HG03060 (cell line): ENCODE data around the gene IRF2BPL.
A peak's percentile ranks its signal among the peaks of the same experiment; 100 is the strongest.

Experiments
- ATAC-seq: cut with Tn5 transposase; IDR thresholded peaks from one replicate; pipeline ENCODE4 v1.9.1; 2021; ENCODE audit warnings: low read depth, moderate number of reproducible peaks; ENCODE audit not compliant: unreplicated experiment

Gene IRF2BPL

DNA sequence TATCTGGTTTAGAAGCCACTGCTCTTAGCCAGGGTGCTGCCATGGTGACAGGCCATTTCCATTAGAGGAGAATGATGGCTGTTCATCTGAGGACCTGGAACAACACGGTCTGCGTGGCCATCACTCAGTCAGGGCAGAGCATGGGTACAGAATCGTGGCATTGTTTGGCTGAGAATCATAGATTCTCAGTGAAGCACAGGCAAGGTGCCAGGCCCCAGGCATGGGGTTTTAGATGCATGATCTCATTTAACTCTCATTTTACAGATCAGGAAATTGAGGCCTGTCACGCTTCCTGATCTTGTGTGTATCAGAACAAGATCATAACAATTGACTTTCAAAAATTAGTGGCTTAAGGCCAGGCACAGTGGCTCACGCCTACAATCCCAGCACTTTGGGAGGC is 26.8 kb upstream of the IRF2BPL start:
- ATAC-seq: no peak

DNA sequence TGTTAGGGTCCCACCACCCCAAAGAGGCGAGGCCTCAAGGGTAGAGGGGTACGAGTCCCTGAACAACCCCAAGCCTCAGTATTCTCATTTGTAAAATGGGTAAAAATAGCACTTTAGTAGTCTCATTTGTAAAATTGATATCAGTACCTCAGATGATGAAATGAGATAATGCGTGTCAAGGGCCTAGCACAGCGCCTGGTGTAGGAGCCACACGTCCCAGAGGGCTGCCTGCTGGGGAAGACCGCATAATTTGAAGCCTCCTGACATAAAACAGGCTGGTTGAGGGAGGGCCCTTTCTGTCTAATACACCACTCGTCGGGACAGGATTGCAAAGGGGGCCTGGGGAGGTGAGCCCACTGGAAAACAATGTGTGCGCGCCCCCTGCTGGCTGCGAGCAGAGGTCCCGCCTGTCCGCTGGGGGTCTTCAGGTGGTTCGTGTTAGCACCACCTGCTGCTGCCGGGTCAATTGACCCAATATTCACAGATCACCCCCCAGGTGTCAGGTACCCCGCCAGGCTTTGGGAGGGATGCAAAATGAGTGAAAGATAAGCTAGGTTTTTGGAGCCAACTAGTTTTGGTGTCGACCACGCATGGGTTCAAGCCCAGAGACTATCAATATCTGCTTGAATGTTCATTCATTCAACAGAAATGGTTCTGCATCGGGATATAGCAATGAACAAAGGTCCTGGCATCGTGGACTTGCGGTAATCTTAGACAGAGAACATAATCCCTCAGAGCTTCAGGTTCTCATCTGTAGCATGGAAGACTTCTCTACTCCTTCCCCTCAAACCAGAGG is 24.7 kb upstream of the IRF2BPL start:
- ATAC-seq: no peak

DNA sequence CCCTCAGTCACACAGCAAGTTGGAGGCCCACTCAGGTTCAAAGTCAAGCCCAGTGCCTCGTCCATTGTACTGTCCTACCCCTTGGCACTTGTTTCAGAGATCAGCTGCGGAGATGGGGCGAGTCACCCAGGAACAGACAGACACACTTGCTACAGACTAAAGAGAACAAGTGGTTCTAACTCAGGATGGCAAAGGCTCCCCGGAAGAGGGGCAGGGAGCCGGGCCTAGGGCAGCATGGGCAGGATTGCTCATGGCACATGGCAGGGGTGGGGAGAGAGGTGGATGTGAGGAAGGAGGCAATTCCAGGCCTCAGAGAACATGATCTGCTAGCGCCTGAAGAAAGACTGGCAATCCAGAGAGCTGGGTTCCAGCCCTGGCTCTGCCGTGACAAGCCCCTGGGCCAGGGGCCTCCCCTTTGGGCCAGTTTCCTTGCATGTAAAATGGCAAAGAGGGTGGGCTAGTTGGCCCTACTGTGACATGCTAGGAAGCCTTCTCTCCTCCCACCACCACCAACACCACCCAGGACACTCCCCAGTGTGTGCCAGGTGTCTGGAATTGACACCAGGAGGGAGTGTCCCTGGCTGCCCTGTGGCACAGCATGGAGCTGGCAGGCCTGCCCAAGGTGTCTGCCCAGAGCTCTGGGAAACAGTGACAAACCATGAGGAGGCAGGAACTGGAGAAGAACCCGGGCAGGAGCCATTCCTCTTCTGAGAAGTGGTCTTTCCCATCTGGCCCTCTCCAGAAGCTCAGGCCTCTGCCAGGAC is 24.0 kb upstream of the IRF2BPL start:
- no peak for ATAC-seq

DNA sequence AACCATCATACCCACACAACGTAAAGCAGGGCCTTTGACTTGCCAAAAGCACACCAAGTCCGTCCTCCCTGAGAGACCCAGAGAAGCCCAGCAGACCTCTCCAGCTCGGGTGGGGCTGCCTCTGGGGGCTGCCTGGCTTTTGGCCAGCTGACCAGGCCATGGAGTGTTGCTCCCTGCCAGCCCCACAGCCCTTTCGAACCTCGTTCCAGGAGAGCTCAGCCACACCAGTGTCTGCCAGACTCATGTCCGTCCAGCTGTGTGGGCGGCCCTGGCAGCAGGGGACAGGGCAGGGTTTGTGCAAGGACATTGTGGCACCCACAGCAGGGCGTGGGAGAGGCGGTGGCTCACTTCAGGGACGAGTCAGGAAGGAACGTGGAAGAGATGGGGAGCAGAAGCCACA is 22.6 kb upstream of the IRF2BPL start:
- ATAC-seq: no peak

DNA sequence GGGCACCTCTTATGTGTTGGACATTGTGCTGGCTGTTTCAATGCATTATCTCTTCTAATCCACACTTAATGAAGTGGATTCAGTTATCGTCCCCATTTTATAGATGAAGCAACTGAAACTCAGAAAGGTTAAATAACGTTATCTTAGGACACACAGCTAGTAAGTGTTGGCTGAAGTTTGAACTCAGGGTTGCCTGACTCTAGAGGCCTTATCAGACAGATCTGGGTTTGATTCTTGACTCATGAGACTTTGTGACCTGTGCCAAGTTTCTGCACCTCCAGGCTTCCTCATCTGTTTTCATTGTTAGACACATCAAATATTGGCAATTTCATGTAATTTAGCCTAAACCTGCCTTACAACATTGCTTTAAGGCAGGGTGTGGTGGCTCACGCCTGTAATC is 18.2 kb upstream of the IRF2BPL start:
- no peak for ATAC-seq

DNA sequence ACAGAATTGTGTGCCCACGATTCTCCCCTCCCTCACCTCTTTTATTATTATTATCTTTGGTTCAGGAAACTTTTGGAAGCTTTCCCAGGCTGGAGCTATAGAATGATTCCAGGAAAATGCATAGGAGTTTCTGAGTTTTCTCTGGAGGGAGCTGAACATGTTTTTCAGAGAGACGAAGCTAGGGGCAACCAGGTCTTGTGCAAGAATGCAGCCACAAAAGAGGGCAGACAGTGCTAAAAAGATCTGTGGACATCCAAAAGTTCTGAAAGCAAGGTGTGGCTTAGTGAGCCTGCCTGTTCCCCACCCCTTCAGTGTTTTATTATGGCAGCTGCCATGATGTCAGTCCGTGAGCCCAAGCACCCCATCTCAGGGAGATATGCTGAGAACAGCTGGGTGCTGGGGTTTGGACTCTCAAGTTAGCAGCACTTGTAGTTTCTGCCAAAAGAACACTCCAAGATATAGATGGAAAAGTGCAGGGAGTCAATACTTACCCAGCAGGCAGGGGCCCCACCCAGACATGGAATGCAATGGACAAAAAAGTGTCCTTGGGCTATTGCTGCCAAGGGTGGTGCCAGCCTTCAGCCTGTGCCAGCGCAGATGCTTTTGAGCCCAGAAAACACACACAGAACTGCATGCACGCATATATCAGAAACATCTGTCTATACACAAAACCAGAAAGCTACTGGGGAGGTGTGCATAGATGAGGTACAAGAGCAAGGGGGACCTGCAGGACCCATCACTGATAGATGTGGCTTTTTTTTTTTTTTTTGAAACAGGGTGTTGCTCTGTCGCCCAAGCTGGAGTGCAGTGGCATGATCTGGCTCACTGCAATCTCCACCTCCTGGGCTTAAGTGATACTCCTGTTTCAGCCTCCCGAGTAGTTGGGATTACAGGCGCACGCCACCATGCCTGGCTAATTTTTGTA is 17.0 kb upstream of the IRF2BPL start:
- ATAC-seq: no peak

DNA sequence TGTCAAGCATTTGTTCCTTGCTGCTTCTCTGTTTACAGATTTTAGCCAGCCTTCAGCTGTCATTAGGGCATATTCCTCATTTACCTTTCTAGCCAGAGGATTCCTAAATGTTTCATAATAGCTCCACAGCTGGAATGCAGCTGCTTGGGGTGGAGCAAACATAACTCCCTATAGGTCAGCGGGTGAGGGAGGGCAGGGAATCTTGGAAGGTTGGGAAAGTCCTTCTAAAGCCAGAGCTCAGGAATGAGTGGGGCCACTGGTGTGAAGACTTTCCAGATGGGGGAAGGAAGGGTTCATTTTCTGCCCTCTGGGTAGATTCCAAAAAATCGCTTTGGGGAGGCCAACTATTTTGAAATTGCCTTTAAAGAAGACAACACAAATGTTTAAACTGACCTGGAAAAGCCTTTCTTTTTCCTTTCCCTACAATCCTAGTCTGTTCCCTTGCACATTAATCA is 16.3 kb upstream of the IRF2BPL start:
- ATAC-seq: no peak

DNA sequence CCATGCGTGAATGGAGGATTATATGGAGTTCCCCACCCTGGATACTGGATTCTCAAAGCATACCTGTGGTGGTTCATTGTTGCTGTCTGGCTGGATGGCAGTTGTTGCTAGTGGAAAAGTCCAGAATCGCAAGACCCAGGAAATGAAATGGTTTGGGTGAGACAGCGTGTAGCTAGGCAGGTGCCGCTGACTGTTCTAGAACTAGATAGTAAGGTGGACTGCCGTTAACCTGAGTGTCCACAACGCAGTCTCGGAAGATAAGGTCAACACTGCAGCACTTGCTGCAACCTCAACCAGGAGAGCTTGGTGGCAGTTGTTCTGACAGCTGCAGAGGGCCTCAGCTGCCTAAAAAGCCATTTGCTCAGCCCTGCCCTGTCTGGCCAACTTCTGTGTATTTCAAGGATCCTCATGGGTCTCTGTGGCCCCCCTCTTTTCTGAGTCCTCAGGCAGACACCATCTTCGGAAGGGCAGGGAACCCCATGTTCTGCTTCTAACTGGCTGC is 15.5 kb upstream of the IRF2BPL start:
- ATAC-seq: no peak

DNA sequence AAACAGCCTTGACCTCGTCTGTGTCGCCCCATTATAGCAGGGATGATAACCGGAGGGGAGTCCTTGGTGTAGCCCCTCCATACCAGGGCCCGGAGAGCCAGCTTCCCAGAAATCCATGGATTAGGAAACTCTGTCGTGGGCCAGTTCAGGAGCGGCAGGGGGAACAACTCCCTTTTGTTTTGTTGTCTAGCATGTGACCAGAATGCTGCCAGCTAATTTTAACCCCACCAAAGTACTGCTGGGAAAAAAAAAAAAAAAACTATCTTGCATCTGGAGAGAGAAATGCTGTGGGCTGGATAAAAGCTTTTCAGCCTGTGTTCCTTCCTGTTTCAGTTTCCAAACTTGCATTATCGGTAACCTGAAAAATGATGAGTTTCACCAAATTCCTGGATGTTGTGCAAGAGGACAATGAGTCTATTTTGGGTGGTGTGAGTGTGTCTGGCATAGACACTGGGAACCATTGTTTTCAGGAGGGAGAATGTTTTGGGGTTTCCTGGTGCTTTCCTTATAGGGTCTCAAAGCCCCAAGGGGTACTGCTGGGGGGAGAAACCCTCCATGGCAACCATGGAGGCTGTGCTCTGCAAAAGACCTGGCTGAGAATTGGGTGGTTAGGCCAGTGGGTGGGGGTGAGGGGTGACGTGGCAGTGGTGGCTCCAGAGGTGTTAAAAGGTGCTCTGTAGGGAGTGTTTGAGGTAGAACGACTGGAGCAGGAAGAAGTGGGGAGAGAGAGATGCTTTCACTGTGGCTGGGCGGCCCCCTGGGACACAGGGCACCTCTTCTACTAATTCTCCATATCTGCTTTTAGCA is 14.9 kb upstream of the IRF2BPL start:
- no peak for ATAC-seq

DNA sequence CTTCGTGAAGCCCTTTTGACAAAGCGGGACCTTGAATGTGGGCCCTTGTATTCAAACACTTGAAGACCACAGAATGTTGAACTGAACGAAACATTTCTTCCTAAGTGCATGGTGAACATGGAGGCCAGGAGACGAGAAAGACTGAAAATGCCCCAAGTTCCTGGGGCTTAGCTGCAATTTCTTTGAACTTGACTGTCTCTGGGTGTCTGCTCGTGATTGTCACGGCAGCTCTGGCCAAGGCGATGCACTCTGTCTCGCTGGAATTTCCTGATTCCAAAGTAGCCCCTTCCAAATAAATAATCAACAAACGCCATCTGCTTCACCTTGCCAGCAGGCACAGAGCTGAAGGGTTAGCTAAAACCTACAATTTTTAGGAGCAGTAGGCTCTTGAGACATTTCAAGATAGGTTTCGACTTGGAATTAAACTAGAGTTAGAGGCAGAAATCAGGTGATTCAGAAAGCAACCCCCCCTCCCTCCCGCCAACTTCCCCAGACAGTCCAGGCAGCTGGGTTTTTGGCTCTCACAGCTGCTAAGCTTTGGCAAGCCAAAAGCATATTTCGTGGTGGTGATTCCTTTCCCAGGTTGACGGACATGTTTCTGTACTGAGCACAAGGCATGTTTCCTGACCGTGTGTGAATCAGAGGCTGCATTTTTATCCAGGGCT is 13.5 kb upstream of the IRF2BPL start:
- ATAC-seq: no peak

DNA sequence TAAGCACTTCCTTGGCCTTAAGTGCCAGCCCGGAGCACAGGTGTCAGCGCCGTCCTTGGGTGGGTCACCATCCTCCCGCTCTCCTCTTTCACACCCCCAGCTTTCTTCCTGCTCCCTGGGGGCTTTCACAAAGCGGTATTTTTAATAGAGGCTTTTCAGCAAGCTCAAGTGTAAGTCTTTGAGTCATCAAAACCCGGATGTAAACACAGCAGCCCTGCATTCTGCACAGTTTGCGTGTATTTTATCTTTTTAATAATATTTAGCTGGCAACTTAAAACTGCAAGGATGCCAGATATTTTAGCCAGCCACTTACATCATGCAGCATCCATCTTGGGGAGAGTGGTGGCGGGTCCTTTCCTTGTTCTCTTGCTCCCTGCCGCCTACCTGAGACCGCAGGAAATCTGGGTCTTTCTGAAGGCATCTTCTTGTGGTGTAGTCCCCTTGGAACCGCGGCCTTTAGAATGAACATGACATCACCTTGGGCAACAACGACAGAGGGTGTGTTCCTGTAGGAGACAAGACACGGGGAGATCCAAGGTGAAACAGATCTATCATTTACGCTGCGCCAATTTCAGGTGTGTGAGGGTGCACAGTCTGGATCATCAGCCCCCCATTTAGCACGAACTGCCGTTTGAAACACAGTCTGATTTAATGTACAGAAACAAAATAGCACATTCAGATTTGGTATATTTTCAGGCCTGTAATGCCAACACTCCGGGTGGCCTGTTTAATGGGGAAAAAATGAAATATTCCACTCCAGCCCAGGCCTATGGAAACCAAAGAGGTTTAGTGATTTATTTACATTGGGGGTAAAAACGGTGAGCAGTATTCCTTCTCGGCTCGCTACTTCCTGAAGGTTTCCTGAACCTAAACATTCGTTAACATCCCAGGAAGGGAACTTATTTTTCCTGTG is 12.5 kb upstream of the IRF2BPL start:
- ATAC-seq: no peak

DNA sequence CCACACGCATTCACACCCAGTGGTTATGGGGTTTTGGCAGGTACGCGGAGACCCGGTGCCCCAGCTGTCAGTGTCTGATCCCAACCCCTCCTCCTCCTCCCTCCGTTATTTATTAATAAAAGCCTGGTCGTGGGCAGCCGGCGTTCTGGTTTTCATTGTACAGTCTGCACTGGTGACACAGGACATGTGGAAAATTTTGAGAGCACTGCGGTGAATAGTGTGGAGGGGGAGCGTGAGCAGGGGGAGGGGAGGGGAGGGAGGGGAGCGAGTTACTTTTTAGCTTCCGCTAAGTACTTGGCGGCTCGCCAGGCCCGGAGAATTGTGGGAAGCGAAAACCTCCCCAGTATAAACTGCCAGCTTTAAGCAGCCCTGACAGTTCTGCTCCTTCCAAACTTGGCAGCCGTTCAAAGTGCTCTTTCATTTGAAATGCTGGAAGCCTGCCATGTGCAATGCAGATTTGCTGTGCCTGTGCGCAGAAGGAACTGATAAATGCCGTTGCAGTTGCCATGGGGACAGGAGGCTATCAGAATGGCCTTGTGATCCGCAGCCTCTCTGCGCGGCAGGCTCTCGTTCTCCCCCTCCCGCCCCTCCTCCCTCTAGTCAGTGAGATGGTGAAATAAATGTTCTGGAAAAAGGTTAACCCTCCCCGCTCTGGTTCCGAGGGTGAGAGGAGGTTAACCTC is 11.7 kb upstream of the IRF2BPL start:
- ATAC-seq: peak; percentile 69

DNA sequence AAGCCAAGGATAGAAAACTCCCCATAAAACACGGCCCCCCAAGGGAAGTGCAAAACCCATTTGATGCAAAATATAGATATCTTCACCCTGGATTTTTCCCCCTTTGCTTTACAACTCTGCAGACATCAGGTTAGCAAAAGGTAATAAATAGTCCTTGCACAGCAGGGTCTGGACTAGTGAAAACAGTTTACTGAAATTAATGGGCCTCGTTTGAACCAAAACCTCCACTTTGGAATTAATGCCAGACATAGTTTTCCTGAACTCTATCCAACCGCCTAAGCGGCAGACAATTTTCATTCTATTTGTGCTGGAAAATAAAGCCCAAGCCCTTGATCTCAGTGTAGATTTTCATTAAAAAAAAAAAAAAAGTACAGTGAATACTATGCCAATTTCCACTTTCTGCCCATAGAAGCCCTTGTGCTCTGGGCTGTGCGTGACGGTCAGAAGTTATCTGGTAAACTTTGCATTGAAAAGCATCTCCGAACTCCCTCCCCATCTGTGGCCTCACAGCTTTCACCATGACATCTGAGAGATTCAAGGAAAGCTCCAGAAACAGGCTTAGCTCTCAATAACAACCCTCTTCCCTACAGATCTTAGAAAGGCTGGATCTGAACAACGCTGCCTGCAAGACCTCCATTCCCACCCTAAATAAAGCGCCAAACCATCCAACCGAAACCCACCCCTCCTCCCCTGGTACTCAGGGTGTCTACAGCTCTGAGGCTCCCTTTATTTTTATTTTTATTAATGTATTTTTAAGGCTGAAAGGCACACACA is 11.0 kb upstream of the IRF2BPL start:
- ATAC-seq: no peak

DNA sequence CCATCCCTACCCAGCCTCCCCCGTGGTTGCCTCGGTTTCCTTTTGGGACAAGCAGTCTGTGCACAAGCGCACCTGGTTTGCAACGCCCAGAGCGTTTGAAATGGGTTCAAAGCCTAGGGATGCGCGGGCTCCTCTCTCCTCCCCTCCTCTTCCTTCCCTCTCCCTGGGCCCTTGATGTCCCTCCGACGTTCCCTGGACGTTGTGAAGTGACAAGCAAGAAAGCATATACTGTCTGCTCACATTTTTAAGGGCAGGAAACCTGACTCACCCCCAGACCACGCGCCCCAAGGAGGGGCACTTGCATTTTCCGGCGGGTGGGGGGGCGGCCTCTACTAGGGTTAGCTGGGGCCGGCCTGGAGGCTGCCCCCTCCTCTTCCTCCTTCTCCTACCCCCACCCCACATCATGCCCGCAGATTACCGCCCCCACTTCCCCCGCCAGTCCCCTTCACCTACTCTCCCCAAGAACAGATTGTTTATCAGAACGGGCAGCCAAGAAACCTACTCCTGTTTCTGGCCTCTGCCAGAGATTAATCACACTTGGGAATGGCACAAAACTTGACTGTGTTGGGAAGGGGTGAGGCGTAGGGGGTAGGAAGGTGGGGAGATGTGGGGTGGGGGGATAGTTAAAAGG is 9.5 kb upstream of the IRF2BPL start:
- no peak for ATAC-seq

DNA sequence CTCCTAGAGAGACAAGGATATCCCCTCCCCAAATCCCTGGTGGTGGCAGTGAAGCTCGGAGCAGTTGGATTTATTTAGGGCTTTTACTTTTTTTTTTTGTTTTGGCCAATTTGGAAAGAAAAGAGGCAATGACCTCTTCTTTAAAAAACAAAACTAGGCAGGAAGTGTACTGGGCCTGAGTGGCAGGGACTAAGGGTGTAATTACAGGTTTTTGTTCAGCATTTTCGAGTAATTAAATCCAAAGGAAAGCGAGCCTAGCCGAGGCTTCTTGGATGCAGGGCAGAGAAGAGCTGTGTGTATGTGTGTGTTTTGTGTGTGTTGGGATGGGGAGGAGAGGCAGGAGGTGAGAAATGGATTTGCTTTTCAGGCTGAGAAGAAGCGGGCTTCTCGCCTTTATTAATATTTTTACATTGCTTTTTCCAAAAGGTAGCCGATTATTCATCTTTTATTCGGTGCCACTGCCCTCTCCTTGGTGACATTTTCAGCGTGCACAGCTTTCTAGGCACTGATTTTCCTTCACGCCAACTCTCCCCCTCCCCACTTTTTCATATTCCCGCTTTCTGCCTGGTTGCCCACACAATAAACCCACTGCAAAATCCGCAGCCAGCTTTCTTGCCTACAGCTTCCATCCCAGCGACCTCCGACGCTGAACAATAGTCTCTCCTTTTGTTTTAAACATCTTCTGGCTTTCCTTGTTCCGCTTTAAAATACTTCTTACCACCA is 8.9 kb upstream of the IRF2BPL start:
- ATAC-seq: no peak
